Liver (tissue), 9 donors: ENCODE results near the gene SETD3. TPM values are rescaled to one million over a fixed set of nuclear protein-coding genes. Genes with fewer than 3 reads are reported as not detected.

Experiments used
- DNase-seq: peaks from one replicate; pipeline ENCODE4 v3.0.0-alpha.2; 2017; ENCODE audit warnings: low spot score
- H3K27ac ChIP-seq, 2 donors: one replicate each; pipeline ENCODE4 v1.7.0; 2013; ENCODE audit warnings: inconsistent platforms in 2 of 2, low read length in 2 of 2, control low read depth in 1 of 2, low read depth in 1 of 2, mild to moderate bottlenecking in 1 of 2
- H3K27me3 ChIP-seq, 4 donors: one replicate each; pipeline versions ENCODE4 v1.6.1 to v1.7.0; 2013; ENCODE audit warnings: low read length in 3 of 4, inconsistent platforms in 1 of 4, mild to moderate bottlenecking in 1 of 4, moderate library complexity in 1 of 4; ENCODE audit not compliant: control insufficient read depth in 4 of 4, insufficient read depth in 4 of 4
- H3K36me3 ChIP-seq, 4 donors: one replicate each; pipeline versions ENCODE4 v1.6.1 to v1.7.0; 2013; ENCODE audit warnings: low read length in 3 of 4, mild to moderate bottlenecking in 3 of 4, low read depth in 1 of 4, moderate library complexity in 1 of 4; ENCODE audit not compliant: control insufficient read depth in 4 of 4, insufficient read depth in 3 of 4
- H3K4me1 ChIP-seq, 4 donors: one replicate each; pipeline versions ENCODE4 v1.6.1 to v1.7.0; 2013; ENCODE audit warnings: low read length in 3 of 4, mild to moderate bottlenecking in 3 of 4, moderate library complexity in 1 of 4; ENCODE audit not compliant: control insufficient read depth in 4 of 4, insufficient read depth in 4 of 4
- H3K4me3 ChIP-seq, 3 donors: one replicate each; pipeline versions ENCODE4 v1.6.1 to v1.7.0; 2013; ENCODE audit warnings: low read length in 3 of 3, control low read depth in 1 of 3, low read depth in 1 of 3, mild to moderate bottlenecking in 1 of 3
- H3K9ac ChIP-seq, 2 donors: one replicate each; pipeline ENCODE4 v1.7.0; 2013; ENCODE audit warnings: low read length in 2 of 2, mild to moderate bottlenecking in 2 of 2, moderate library complexity in 2 of 2, control low read depth in 1 of 2, low read depth in 1 of 2
- H3K9me3 ChIP-seq, 4 donors: one replicate each; pipeline versions ENCODE4 v1.6.1 to v1.7.0; 2013; ENCODE audit warnings: low read length in 3 of 4; ENCODE audit not compliant: control insufficient read depth in 4 of 4
- ATF3 ChIP-seq: IDR thresholded peaks from 2 replicates; pipeline ENCODE4 v1.6.1; 2016; ENCODE audit warnings: antibody characterized with exemption
- CTCF ChIP-seq: fragments of 150-350 bp; IDR thresholded peaks from 2 replicates; pipeline ENCODE4 v1.5.1; 2017; ENCODE audit warnings: improper control_type of control experiment, low read depth, low read length; ENCODE audit not compliant: missing input control
- EGR1 ChIP-seq, 2 donors: IDR thresholded peaks; 2 replicates each; pipeline ENCODE4 v1.6.1; 2016 to 2018; ENCODE audit warnings: antibody characterized with exemption in 2 of 2, low read depth in 2 of 2
- FOXA1 ChIP-seq: IDR thresholded peaks from 2 replicates; pipeline ENCODE4 v1.6.1; 2016; ENCODE audit warnings: antibody characterized with exemption
- FOXA2 ChIP-seq: IDR thresholded peaks from 2 replicates; pipeline ENCODE4 v1.6.1; 2016; ENCODE audit warnings: antibody characterized with exemption
- GABPA ChIP-seq, 2 donors: IDR thresholded peaks in 1 of 2; conservative IDR thresholded peaks in 1 of 2; 2 replicates each; pipeline ENCODE4 v1.6.1; 2016; ENCODE audit warnings: antibody characterized with exemption in 2 of 2, mild to moderate bottlenecking in 1 of 2, moderate library complexity in 1 of 2
- HNF4A ChIP-seq, 2 donors: conservative IDR thresholded peaks; 2 replicates each; pipeline ENCODE4 v1.6.1; 2016; ENCODE audit warnings: antibody characterized with exemption in 2 of 2, mild to moderate bottlenecking in 2 of 2
- HNF4G ChIP-seq: IDR thresholded peaks from 2 replicates; pipeline ENCODE4 v1.6.1; 2016; ENCODE audit warnings: antibody characterized with exemption
- JUND ChIP-seq, 2 donors: IDR thresholded peaks; 2 replicates each; pipeline ENCODE4 v1.6.1; 2016; ENCODE audit warnings: antibody characterized with exemption in 2 of 2
- MAX ChIP-seq: IDR thresholded peaks from 2 replicates; pipeline ENCODE4 v1.6.1; 2016; ENCODE audit warnings: antibody characterized with exemption
- NR2F2 ChIP-seq: IDR thresholded peaks from 2 replicates; pipeline ENCODE4 v1.6.1; 2016; ENCODE audit warnings: antibody characterized with exemption
- RAD21 ChIP-seq, 2 donors: IDR thresholded peaks; 2 replicates each; pipeline ENCODE4 v1.6.1; 2016; ENCODE audit warnings: antibody characterized with exemption in 2 of 2, mild to moderate bottlenecking in 2 of 2
- REST ChIP-seq: IDR thresholded peaks from 2 replicates; pipeline ENCODE4 v1.6.1; 2016; ENCODE audit warnings: antibody characterized with exemption, mild to moderate bottlenecking
- RXRA ChIP-seq, 2 donors: IDR thresholded peaks; 2 replicates each; pipeline ENCODE4 v1.6.1; 2017 to 2018; ENCODE audit warnings: antibody characterized with exemption in 2 of 2, mild to moderate bottlenecking in 1 of 2
- SP1 ChIP-seq: IDR thresholded peaks from 2 replicates; pipeline ENCODE4 v1.6.1; 2018; ENCODE audit warnings: antibody characterized with exemption, mild to moderate bottlenecking
- TAF1 ChIP-seq: conservative IDR thresholded peaks from 2 replicates; pipeline ENCODE4 v1.6.1; 2016; ENCODE audit warnings: antibody characterized with exemption, mild to moderate bottlenecking
- YY1 ChIP-seq: IDR thresholded peaks from 2 replicates; pipeline ENCODE4 v1.6.1; 2016; ENCODE audit warnings: antibody characterized with exemption, mild to moderate bottlenecking
- ZBTB33 ChIP-seq: IDR thresholded peaks from 2 replicates; pipeline ENCODE4 v1.6.1; 2016; ENCODE audit warnings: antibody characterized with exemption
- WGBS: extraction: QIAGEN DNeasy Blood & Tissue Kit; methylation state at CpG from one replicate; pipeline ENCODE4 v1.1.7; 2013; 5-methylcytosine and 5-hydroxymethylcytosine counted together
- polyA plus RNA-seq, 2 donors: library from polyadenylated mRNA; stranded (reverse) in 1 of 2; unstranded in 1 of 2; fragments of 200-250 nt in 1 of 2; fragments of >200 nt in 1 of 2; fragmentation: Nextera tagmentation in 1 of 2; extraction: Ambion mirVana in 1 of 2; gene quantifications; one replicate each; pipeline versions ENCODE4 v1.2.1 to v1.2.3, GENCODE V29; 2013 to 2015
- total RNA-seq, 2 donors: library from RNA; depleted of rRNA; stranded (reverse); fragments of >200 nt; gene quantifications; one replicate each; pipeline ENCODE4 v1.2.3, GENCODE V29; 2014
- donor health status: healthy.
- donor health status: healthy.
- donor health status: healthy.
- donor health status: healthy.
- donor health status: healthy.

The SETD3 gene
- total and polyA plus RNA-seq, 4 donors = 18.7 to 39.7 (median 19.4) TPM

GRCh38 chr14:99380402-99380801, 100.3 kb downstream of the SETD3 start:
- no peak overlapping the region for H3K4me3 ChIP-seq
- TF ChIP-seq RAD21 (IDR thresholded peaks at IDR 0.05) (no peak), FOXA2 (no peak)
- H3K4me1 ChIP-seq = peaks cover 8 to 18% (median 14%) of the 10 kb centered on the region in 4 donors
- H3K27ac ChIP-seq = no peak overlapping the region
- DNase-seq = no peak
- 69% methylated on average over 5 of the region's 5 CpGs for WGBS
- no peaks in the 10 kb centered on the region for H3K27me3 ChIP-seq
- H3K36me3 ChIP-seq = no peaks in the 10 kb centered on the region
- no peak overlapping the region for H3K9ac ChIP-seq
- H3K9me3 ChIP-seq = no peaks in the 10 kb centered on the region

GRCh38 chr14:99378782-99379214, 101.9 kb downstream of the SETD3 start:
- Histone ChIP-seq H3K27me3 (no peaks in the 10 kb centered on the region), H3K27ac (no peak overlapping the region), H3K36me3 (no peaks in the 10 kb centered on the region), H3K4me1 (peaks cover 0 to 2% (median 0%) of the 10 kb centered on the region in 4 donors), H3K4me3 (no peak overlapping the region), H3K9ac (no peak overlapping the region), H3K9me3 (no peaks in the 10 kb centered on the region)
- WGBS = 82% methylated on average over 9 of the region's 9 CpGs
- no peak for DNase-seq
- TF ChIP-seq EGR1 (IDR thresholded peaks at IDR 0.05; ENCODE audit: low read depth in 2 of 2) = no peak
- no peak for TF ChIP-seq RAD21 (IDR thresholded peaks at IDR 0.05)
- no peak for TF ChIP-seq RXRA (IDR thresholded peaks at IDR 0.05)
- TF ChIP-seq CTCF = no peak
- no peak for TF ChIP-seq ATF3
- TF ChIP-seq HNF4A (conservative IDR thresholded peaks at IDR 0.05) = no peak
- no peak for TF ChIP-seq TAF1
- no peak for TF ChIP-seq SP1
- no peak for TF ChIP-seq YY1
- TF ChIP-seq FOXA1 = no peak
- TF ChIP-seq NR2F2 = no peak

- Histone ChIP-seq H3K9ac (no peak overlapping the region), H3K27ac (no peak overlapping the region), H3K36me3 (no peaks in the 10 kb centered on the region), H3K4me3 (no peak overlapping the region), H3K4me1 (no peaks in the 10 kb centered on the region), H3K9me3 (no peaks in the 10 kb centered on the region), H3K27me3 (no peaks in the 10 kb centered on the region)
- no peak for DNase-seq
- 89% methylated on average over 9 of the region's 9 CpGs for WGBS
- TF ChIP-seq GABPA (IDR thresholded peaks at IDR 0.05 in 1 of 2, conservative IDR thresholded peaks at IDR 0.05 in 1 of 2) (no peak), NR2F2 (no peak), REST (no peak), FOXA2 (no peak), JUND (IDR thresholded peaks at IDR 0.05) (no peak), YY1 (no peak), EGR1 (IDR thresholded peaks at IDR 0.05; ENCODE audit: low read depth in 2 of 2) (no peak), RXRA (IDR thresholded peaks at IDR 0.05) (no peak), ZBTB33 (no peak), FOXA1 (no peak), HNF4G (no peak), SP1 (no peak), RAD21 (IDR thresholded peaks at IDR 0.05) (no peak), HNF4A (conservative IDR thresholded peaks at IDR 0.05) (no peak), MAX (no peak)
Observed at GRCh38 chr14:99377951-99378350, 102.7 kb downstream of the SETD3 start.
